ENCODE results near the gene CAPNS1. TPM values are rescaled to one million over a fixed set of nuclear protein-coding genes. Genes with fewer than 3 reads are reported as not detected.

Gene CAPNS1
- total and polyA plus RNA-seq, 2 of the 13 experiments (the other 11 are each of a cell fraction or from before 2014, with no cell fraction given) = 322 to 526 TPM

DNA sequence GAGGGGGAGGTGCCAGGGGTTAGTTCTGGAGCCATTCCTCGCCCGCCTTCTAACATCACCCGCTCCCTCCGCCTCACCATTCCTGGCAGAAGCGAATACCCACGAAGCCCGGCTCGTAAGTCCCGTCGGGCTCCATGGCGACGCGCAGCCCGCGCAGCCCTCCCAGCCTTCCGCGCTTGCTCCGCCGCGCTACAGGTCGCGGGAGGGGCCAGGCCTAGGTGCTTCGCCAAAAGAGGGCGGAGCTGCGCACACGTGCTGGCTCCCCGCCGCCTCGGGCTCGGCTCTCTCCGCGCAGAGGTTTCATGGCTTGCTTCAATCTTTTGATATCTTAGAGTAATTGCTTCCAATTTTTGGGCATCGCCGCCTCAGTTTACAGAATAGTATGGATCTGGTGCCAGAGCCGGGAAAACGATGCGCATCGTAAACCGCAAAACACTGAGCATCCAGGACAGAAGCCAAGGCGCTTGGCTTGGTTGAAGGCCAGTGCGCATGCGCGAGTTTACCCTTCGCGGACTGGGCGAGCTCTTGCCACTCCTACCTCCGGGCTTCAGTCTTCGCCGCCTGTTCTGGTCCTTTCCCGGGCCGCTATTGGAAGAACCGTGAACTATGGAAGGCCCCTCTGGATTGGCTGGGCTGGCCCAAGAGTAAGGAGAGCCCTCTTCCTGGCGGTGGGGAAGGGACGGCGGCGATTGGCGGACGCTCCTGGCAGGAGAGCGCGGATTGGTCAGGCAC is 25.0 kb upstream of the CAPNS1 start, which contains the start of gene POLR2I (continued):
- TF ChIP-seq, protein P1, sequence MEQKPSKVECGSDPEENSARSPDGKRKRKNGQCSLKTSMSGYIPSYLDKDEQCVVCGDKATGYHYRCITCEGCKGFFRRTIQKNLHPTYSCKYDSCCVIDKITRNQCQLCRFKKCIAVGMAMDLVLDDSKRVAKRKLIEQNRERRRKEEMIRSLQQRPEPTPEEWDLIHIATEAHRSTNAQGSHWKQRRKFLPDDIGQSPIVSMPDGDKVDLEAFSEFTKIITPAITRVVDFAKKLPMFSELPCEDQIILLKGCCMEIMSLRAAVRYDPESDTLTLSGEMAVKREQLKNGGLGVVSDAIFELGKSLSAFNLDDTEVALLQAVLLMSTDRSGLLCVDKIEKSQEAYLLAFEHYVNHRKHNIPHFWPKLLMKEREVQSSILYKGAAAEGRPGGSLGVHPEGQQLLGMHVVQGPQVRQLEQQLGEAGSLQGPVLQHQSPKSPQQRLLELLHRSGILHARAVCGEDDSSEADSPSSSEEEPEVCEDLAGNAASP (CRISPR knock-in tag; IDR thresholded peaks at IDR 0.05; ENCODE audit: borderline replicate concordance) = peak; percentile 84; the same call in 1 of the 2 replicates
- TF ChIP-seq ZNF652 (CRISPR knock-in tag; IDR thresholded peaks at IDR 0.05; ENCODE audit: borderline replicate concordance, low read depth) (no peak), ARNT2 (CRISPR knock-in tag; IDR thresholded peaks at IDR 0.05; ENCODE audit: low read depth) (peak; percentile 95), ZNF572 (CRISPR knock-in tag; IDR thresholded peaks at IDR 0.05) (no peak), BCL6 (CRISPR knock-in tag; IDR thresholded peaks at IDR 0.05) (peak; percentile 68), SALL1 (CRISPR knock-in tag; IDR thresholded peaks at IDR 0.05) (peak; percentile 83), NFKBIZ (CRISPR knock-in tag; IDR thresholded peaks at IDR 0.05) (no peak; the same call in 1 of the 2 replicates), KLF6 (CRISPR knock-in tag; IDR thresholded peaks at IDR 0.05) (0 out of 2 replicates have a peak, but pooled peaks have one; percentile 74), ZNF20 (CRISPR knock-in tag; IDR thresholded peaks at IDR 0.05) (0 out of 2 replicates have a peak, but pooled peaks have one; percentile 75), ZNF496 (CRISPR knock-in tag; IDR thresholded peaks at IDR 0.05; ENCODE audit: insufficient replicate concordance) (no peak), SOX13 (IDR thresholded peaks at IDR 0.05) (no peak), SOX13 (CRISPR knock-in tag; conservative IDR thresholded peaks at IDR 0.05 in 1 of 2, IDR thresholded peaks at IDR 0.05 in 1 of 2) (peak in 1 of 2 experiments; percentile 58; a peak in 2 of 4 replicates), ZNF747 (CRISPR knock-in tag; IDR thresholded peaks at IDR 0.05; ENCODE audit: borderline replicate concordance) (peak; percentile 86; the same call in 1 of the 2 replicates), DMAP1 (CRISPR knock-in tag; IDR thresholded peaks at IDR 0.05) (peak; percentile 98), ZNF263 (CRISPR knock-in tag; IDR thresholded peaks at IDR 0.05) (peak; percentile 71; the same call in 1 of the 2 replicates), ZNF7 (CRISPR knock-in tag; IDR thresholded peaks at IDR 0.05) (peak; percentile 15; the same call in 1 of the 2 replicates), ZNF362 (CRISPR knock-in tag; IDR thresholded peaks at IDR 0.05; ENCODE audit: borderline replicate concordance) (0 out of 2 replicates have a peak, but pooled peaks have one; percentile 19), ZNF678 (CRISPR knock-in tag; IDR thresholded peaks at IDR 0.05) (0 out of 2 replicates have a peak, but pooled peaks have one; percentile 48), NBN (conservative IDR thresholded peaks at IDR 0.05) (no peak), HNRNPLL (IDR thresholded peaks at IDR 0.05; ENCODE audit: low read depth, low read length, poor library complexity, severe bottlenecking) (peak; percentile 96)
- TF ChIP-seq, protein P2, sequence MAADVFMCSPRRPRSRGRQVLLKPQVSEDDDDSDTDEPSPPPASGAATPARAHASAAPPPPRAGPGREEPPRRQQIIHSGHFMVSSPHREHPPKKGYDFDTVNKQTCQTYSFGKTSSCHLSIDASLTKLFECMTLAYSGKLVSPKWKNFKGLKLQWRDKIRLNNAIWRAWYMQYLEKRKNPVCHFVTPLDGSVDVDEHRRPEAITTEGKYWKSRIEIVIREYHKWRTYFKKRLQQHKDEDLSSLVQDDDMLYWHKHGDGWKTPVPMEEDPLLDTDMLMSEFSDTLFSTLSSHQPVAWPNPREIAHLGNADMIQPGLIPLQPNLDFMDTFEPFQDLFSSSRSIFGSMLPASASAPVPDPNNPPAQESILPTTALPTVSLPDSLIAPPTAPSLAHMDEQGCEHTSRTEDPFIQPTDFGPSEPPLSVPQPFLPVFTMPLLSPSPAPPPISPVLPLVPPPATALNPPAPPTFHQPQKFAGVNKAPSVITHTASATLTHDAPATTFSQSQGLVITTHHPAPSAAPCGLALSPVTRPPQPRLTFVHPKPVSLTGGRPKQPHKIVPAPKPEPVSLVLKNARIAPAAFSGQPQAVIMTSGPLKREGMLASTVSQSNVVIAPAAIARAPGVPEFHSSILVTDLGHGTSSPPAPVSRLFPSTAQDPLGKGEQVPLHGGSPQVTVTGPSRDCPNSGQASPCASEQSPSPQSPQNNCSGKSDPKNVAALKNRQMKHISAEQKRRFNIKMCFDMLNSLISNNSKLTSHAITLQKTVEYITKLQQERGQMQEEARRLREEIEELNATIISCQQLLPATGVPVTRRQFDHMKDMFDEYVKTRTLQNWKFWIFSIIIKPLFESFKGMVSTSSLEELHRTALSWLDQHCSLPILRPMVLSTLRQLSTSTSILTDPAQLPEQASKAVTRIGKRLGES (CRISPR knock-in tag; IDR thresholded peaks at IDR 0.05; ENCODE audit: borderline replicate concordance) = peak; percentile 67; the same call in 1 of the 2 replicates
- TF ChIP-seq, protein P3, sequence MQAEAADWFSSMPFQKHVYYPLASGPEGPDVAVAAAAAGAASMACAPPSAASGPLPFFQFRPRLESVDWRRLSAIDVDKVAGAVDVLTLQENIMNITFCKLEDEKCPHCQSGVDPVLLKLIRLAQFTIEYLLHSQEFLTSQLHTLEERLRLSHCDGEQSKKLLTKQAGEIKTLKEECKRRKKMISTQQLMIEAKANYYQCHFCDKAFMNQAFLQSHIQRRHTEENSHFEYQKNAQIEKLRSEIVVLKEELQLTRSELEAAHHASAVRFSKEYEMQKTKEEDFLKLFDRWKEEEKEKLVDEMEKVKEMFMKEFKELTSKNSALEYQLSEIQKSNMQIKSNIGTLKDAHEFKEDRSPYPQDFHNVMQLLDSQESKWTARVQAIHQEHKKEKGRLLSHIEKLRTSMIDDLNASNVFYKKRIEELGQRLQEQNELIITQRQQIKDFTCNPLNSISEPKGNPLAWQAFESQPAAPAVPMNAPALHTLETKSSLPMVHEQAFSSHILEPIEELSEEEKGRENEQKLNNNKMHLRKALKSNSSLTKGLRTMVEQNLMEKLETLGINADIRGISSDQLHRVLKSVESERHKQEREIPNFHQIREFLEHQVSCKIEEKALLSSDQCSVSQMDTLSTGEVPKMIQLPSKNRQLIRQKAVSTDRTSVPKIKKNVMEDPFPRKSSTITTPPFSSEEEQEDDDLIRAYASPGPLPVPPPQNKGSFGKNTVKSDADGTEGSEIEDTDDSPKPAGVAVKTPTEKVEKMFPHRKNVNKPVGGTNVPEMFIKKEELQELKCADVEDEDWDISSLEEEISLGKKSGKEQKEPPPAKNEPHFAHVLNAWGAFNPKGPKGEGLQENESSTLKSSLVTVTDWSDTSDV (CRISPR knock-in tag; IDR thresholded peaks at IDR 0.05) = no peak

Measured in HepG2 (cell line).